B cell (primary cell): ENCODE results near the gene FMC1. TPM values are rescaled to one million over a fixed set of nuclear protein-coding genes. Genes with fewer than 3 reads are reported as not detected.

Experiments used
- ATAC-seq: fragments of 200-7000 bp; cut with Tn5 transposase; one replicate; pipeline ENCODE4 v1.10.0; 2021; ENCODE audit warnings: low read depth, mild to moderate bottlenecking, moderate number of reproducible peaks, moderate library complexity
- CTCF ChIA-PET: fragments of 350-600 bp; sonication (Branson Sonifier 250); formaldehyde crosslinking; loops from one replicate; lab custom pipeline; 2021; ENCODE audit warnings: antibody characterized with exemption, inconsistent platforms; lab: Charles Lee
- POLR2A ChIA-PET: fragments of 350-600 bp; sonication (Branson Sonifier 250); formaldehyde crosslinking; loops from one replicate; lab custom pipeline; 2021; ENCODE audit warnings: antibody characterized with exemption; lab: Charles Lee
- DNase-seq: peaks from one replicate; pipeline ENCODE4 v3.0.0; 2013
- H2AFZ ChIP-seq: 2 replicates; pipeline ENCODE4 v1.6.1; 2012; ENCODE audit warnings: mild to moderate bottlenecking, low read depth, low read length; ENCODE audit not compliant: insufficient read depth, poor library complexity, severe bottlenecking
- H3K27ac ChIP-seq, 2 donors: 1 replicate in 1 of 2; 2 replicates in 1 of 2; pipeline ENCODE4 v1.5.1; 2012 to 2013; ENCODE audit warnings: low read length in 2 of 2, mild to moderate bottlenecking in 2 of 2, moderate library complexity in 1 of 2
- H3K27me3 ChIP-seq, 4 experiments: fragments of 200-600 bp in 1 of 4; sonication (generic) in 1 of 4; replicated peaks in 1 of 4; 1 replicate in 2 of 4; 2 replicates in 2 of 4; pipeline versions ENCODE4 v1.6.1 to v1.7.0; 2013 to 2016; ENCODE audit warnings: low read length in 3 of 4, mild to moderate bottlenecking in 2 of 4, mixed read lengths in 1 of 4, moderate library complexity in 1 of 4; ENCODE audit not compliant: insufficient read depth in 4 of 4, control insufficient read depth in 3 of 4; ENCODE audit errors: control extremely low read depth in 1 of 4
- H3K36me3 ChIP-seq, 2 experiments: replicated peaks in 1 of 2; 1 replicate in 1 of 2; 2 replicates in 1 of 2; pipeline versions ENCODE4 v1.6.1 to v1.7.1; 2013; ENCODE audit warnings: low read length in 1 of 2; ENCODE audit not compliant: insufficient read depth in 2 of 2, control insufficient read depth in 1 of 2; ENCODE audit errors: control extremely low read depth in 1 of 2, extremely low read depth in 1 of 2
- H3K4me1 ChIP-seq, 2 donors: fragments of 200-600 bp in 1 of 2; sonication (generic) in 1 of 2; 1 replicate in 1 of 2; 2 replicates in 1 of 2; pipeline versions ENCODE4 v1.5.1 to v1.6.1; 2013 to 2017; ENCODE audit warnings: low read length in 2 of 2; ENCODE audit not compliant: control insufficient read depth in 2 of 2, insufficient read depth in 2 of 2
- H3K4me2 ChIP-seq: replicated peaks from 2 replicates; pipeline ENCODE3; 2012; ENCODE audit warnings: mild to moderate bottlenecking, low read depth, low read length; ENCODE audit not compliant: poor library complexity, severe bottlenecking
- H3K4me3 ChIP-seq, 5 experiments: fragments of 200-600 bp in 1 of 5; sonication (generic) in 1 of 5; 1 replicate in 3 of 5; 2 replicates in 2 of 5; pipeline versions ENCODE4 v1.5.1 to v1.7.0; 2011 to 2016; ENCODE audit warnings: low read length in 4 of 5, mild to moderate bottlenecking in 4 of 5, low read depth in 2 of 5, control low read depth in 1 of 5, moderate library complexity in 1 of 5; ENCODE audit not compliant: insufficient read depth in 1 of 5; ENCODE audit errors: control extremely low read depth in 1 of 5, extremely low read depth in 1 of 5
- H3K79me2 ChIP-seq: fragments of 200-600 bp; sonication (generic); one replicate; pipeline ENCODE4 v1.6.0; 2016; ENCODE audit warnings: low read length; ENCODE audit not compliant: control insufficient read depth, insufficient read depth
- H3K9ac ChIP-seq: fragments of 200-600 bp; sonication (generic); 2 replicates; pipeline ENCODE4 v1.6.1; 2017; ENCODE audit warnings: mild to moderate bottlenecking, low read length, moderate library complexity
- H3K9me3 ChIP-seq, 3 donors: one replicate each; pipeline versions ENCODE4 v1.6.1 to v1.7.1; 2013; ENCODE audit warnings: low read length in 2 of 3; ENCODE audit not compliant: control insufficient read depth in 2 of 3, insufficient read depth in 1 of 3; ENCODE audit errors: control extremely low read depth in 1 of 3
- H4K20me1 ChIP-seq: 2 replicates; pipeline ENCODE4 v1.6.0; 2012; ENCODE audit warnings: mild to moderate bottlenecking, low read length; ENCODE audit not compliant: insufficient read depth, control insufficient read depth, poor library complexity, severe bottlenecking
- H3K27ac Mint-ChIP-seq: one replicate; pipeline ENCODE4 v1.8.0; 2021; ENCODE audit warnings: mixed read lengths
- H3K27me3 Mint-ChIP-seq: one replicate; pipeline ENCODE4 v1.8.0; 2021; ENCODE audit warnings: mixed read lengths
- H3K4me1 Mint-ChIP-seq: one replicate; pipeline ENCODE4 v1.8.0; 2021; ENCODE audit warnings: mixed read lengths
- H3K4me3 Mint-ChIP-seq: one replicate; pipeline ENCODE4 v1.8.0; 2021; ENCODE audit warnings: mixed read lengths
- H3K9me3 Mint-ChIP-seq: one replicate; pipeline ENCODE4 v1.8.0; 2022; ENCODE audit warnings: mixed read lengths; ENCODE audit not compliant: insufficient read depth
- CTCF ChIP-seq: fragments of 200-600 bp; IDR thresholded peaks from one replicate; pipeline ENCODE4 v1.8.0; 2022; ENCODE audit warnings: antibody characterized with exemption, mild to moderate bottlenecking
- EZH2 ChIP-seq: IDR thresholded peaks from 2 replicates; pipeline ENCODE4 v1.6.1; 2012; ENCODE audit warnings: borderline replicate concordance, low read depth, mild to moderate bottlenecking, moderate library complexity, low read length; ENCODE audit not compliant: insufficient read depth, poor library complexity, severe bottlenecking
- WGBS: methylation state at CpG from one replicate; pipeline ENCODE4 v1.1.5; 2013; ENCODE audit warnings: missing lambda C conversion rate; ENCODE audit not compliant: insufficient coverage; 5-methylcytosine and 5-hydroxymethylcytosine counted together
- intact Hi-C: fragments of 100-400 bp; cut with micrococcal nuclease; formaldehyde crosslinking; loops from one replicate; pipeline ENCODE4 v1.10.0; 2022
- polyA plus RNA-seq: library from polyadenylated mRNA; depleted of rRNA; stranded (reverse); fragments of >200 nt; gene quantifications from 2 replicates; pipeline ENCODE4 v1.2.3, GENCODE V29; 2012
- total RNA-seq, 2 donors: library from RNA; stranded (reverse); fragments of 120-200 nt in 1 of 2; gene quantifications; 1 replicate in 1 of 2; 2 replicates in 1 of 2; pipeline versions ENCODE4 v1.2.3 to v1.2.4, GENCODE V29; 2013 to 2022

Gene FMC1
- total and polyA plus RNA-seq, 2 donors (not counting 1 experiment from before 2014, with no cell fraction given), result 5.3 to 18.3 TPM

DNA sequence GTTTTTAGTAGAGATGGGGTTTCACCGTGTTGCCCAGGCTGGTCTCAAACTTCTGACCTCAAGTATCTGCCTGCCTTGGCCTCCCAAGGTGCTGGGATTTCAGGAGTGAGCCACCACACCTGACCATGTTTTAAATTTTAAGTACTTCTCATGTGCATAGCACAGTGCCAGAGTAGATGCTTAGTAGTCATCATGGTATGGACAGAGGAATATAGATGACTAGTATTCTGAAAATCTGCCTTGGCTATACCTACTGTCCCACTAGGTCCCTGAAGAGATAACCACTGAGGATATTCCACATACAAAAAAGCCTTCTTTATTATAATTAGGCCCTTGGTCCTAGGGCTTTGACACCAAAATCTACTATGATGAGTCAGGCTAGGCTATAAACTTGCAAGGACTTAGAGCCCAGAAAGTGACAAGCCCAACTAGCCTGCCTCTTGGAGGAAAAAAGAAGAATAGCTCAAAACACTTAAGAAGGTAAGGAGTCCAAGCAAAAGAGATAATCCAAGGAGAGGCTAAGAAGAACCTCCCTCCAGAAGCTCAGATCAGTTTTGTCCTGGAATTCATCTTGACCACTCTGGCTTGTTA, 52.6 kb downstream of the FMC1 start:
- WGBS, result no CpG with 5 or more reads among the region's 1 CpG
- H3K36me3 ChIP-seq, result peaks cover 12 to 46% of the 10 kb centered on the region in 2 experiments
- peaks cover 79% of the 10 kb centered on the region for H3K79me2 ChIP-seq
- no peaks in the 10 kb centered on the region for H3K9me3 Mint-ChIP-seq
- H3K27ac ChIP-seq, result no peak overlapping the region
- H3K27me3 Mint-ChIP-seq, result no peaks in the 10 kb centered on the region
- H4K20me1 ChIP-seq, result peaks cover 68% of the 10 kb centered on the region
- H3K4me3 ChIP-seq, result no peak overlapping the region
- no peaks in the 10 kb centered on the region for H3K9me3 ChIP-seq
- DNase-seq (no peak), ATAC-seq (no peak)
- H3K4me3 Mint-ChIP-seq, result no peak overlapping the region
- no peaks in the 10 kb centered on the region for H3K4me1 ChIP-seq
- H3K4me2 ChIP-seq, result no peak overlapping the region
- H3K4me1 Mint-ChIP-seq, result peaks cover 9% of the 10 kb centered on the region
- no peaks in the 10 kb centered on the region for H3K27me3 ChIP-seq
- POLR2A ChIA-PET, result no interaction called here
- intact Hi-C loops, result no loop called here
- H2AFZ ChIP-seq, result no peak overlapping the region
- CTCF ChIA-PET, result no interaction called here
- TF ChIP-seq EZH2 (no peak), CTCF (no peak)
- no peak overlapping the region for H3K9ac ChIP-seq
- H3K27ac Mint-ChIP-seq, result no peak overlapping the region

DNA sequence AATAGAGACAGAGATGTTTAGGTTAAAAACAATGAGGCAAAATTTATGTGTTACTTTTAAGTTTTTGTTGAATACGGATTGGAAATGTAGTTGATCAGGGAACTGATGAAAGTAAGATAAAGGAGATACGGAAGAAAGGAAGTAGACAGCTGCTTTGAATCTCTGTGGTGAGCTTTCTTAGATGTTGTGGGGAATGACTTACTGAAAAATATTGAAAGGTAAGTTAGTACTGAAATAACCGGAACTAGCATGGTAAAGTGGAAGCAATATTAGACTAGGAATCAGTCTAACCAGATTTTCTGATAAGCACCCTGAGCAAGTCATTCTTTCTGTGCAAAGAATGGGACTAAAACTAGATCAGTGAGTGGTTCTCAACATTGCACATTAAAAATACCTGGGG, 53.4 kb downstream of the FMC1 start:
- intact Hi-C loops, result no loop called here
- Mint-ChIP-seq H3K27ac (no peak overlapping the region), H3K4me1 (peaks cover 8% of the 10 kb centered on the region), H3K9me3 (no peaks in the 10 kb centered on the region), H3K4me3 (no peak overlapping the region), H3K27me3 (no peaks in the 10 kb centered on the region)
- no peak overlapping the region for H3K4me2 ChIP-seq
- H3K36me3 ChIP-seq, result peaks cover 9 to 44% of the 10 kb centered on the region in 2 experiments
- ATAC-seq, result no peak
- POLR2A ChIA-PET, result no interaction called here
- no peaks in the 10 kb centered on the region for H3K9me3 ChIP-seq
- 90% methylated on average over 2 of the region's 3 CpGs for whole genome bisulfite sequencing
- no peaks in the 10 kb centered on the region for H3K27me3 ChIP-seq
- H3K4me3 ChIP-seq, result no peak overlapping the region
- TF ChIP-seq CTCF (no peak), EZH2 (no peak)
- H2AFZ ChIP-seq, result no peak overlapping the region
- no peak for DNase-seq
- H3K79me2 ChIP-seq, result peaks cover 76% of the 10 kb centered on the region
- no peak overlapping the region for H3K9ac ChIP-seq
- H4K20me1 ChIP-seq, result peaks cover 63% of the 10 kb centered on the region
- no peak overlapping the region for H3K27ac ChIP-seq
- CTCF ChIA-PET, result interaction anchor here (0.7 kb wide), 1 partner anchor 40 kb away, joined by 3 read pairs; no protein-coding TSS in a partner anchor
- H3K4me1 ChIP-seq, result no peaks in the 10 kb centered on the region
